WTC11 (cell line): ENCODE measurements around the gene SLC25A39.

Experiments used
- ATF2 ChIP-seq: sonication (generic); formaldehyde crosslinking; IDR thresholded peaks from 2 replicates; pipeline ENCODE4 v1.8.1; 2022; ENCODE audit warnings: low read depth, missing genetic modification reagents, borderline replicate concordance
- CREM ChIP-seq: sonication (generic); formaldehyde crosslinking; IDR thresholded peaks from 2 replicates; pipeline ENCODE4 v1.8.1; 2022; ENCODE audit warnings: mild to moderate bottlenecking, missing genetic modification reagents, moderate library complexity
- CTCF ChIP-seq: fragments of 200-600 bp; IDR thresholded peaks from 2 replicates; pipeline ENCODE4 v1.8.0; 2022; ENCODE audit warnings: antibody characterized with exemption
- ETV6 ChIP-seq: sonication (generic); formaldehyde crosslinking; IDR thresholded peaks from 2 replicates; pipeline ENCODE4 v1.8.1; 2022; ENCODE audit warnings: mild to moderate bottlenecking, missing genetic modification reagents
- GABPB1 ChIP-seq: sonication (generic); formaldehyde crosslinking; IDR thresholded peaks from 2 replicates; pipeline ENCODE4 v1.8.1; 2023; ENCODE audit warnings: mild to moderate bottlenecking, missing genetic modification reagents
- MAX ChIP-seq: sonication (generic); formaldehyde crosslinking; IDR thresholded peaks from 2 replicates; pipeline ENCODE4 v1.8.0; 2022; ENCODE audit warnings: mild to moderate bottlenecking, missing genetic modification reagents
- STAT6 ChIP-seq: sonication (generic); formaldehyde crosslinking; conservative IDR thresholded peaks from 2 replicates; pipeline ENCODE4 v1.8.1; 2023; ENCODE audit warnings: mild to moderate bottlenecking, low read depth, missing genetic modification reagents, moderate library complexity

- TF ChIP-seq ETV6, result no peak
- TF ChIP-seq MAX (CRISPR knock-in tag), result no peak
- no peak for TF ChIP-seq CTCF
- no peak for TF ChIP-seq STAT6 (CRISPR knock-in tag)
- no peak for TF ChIP-seq CREM (CRISPR knock-in tag)
- no peak for TF ChIP-seq ATF2 (CRISPR knock-in tag)
- no peak for TF ChIP-seq GABPB1 (CRISPR knock-in tag)
These were observed 1.1 kb downstream of the SLC25A39 start for GRCh38 chr17:44323359-44324091.
